ENCODE results near the gene BARX2.

BARX2 gene

DNA sequence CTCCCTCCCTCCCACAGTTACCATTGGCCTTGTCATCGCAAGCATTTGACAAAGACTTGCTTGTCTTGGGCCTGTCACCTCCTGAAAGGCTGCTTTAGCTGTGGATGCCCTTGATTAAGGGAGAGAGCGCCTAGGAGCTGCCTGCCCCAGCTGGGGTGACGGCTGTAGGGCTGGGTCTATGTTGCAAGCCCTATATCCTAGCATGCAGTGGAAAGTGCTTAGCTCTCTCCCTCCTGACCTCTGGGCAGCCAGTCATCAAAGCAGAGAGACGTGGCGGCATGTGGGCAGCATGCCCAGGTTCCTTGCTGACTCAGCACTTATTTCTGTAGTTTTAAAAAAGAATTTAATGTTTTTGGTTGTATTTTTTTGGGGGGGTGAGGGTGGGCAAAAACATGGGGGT, 75.9 kb downstream of the BARX2 start:
- ATAC-seq (replicated peaks): no peak
- Mint-ChIP-seq H3K27ac (no peak overlapping the region), H3K9me3 (peaks cover 0 to 4% of the 10 kb centered on the region in 2 donors), H3K4me3 (no peak overlapping the region), H3K27me3 (no peaks in the 10 kb centered on the region), H3K36me3 (no peaks in the 10 kb centered on the region), H3K4me1 (no peaks in the 10 kb centered on the region)
- DNase-seq: no peak

DNA sequence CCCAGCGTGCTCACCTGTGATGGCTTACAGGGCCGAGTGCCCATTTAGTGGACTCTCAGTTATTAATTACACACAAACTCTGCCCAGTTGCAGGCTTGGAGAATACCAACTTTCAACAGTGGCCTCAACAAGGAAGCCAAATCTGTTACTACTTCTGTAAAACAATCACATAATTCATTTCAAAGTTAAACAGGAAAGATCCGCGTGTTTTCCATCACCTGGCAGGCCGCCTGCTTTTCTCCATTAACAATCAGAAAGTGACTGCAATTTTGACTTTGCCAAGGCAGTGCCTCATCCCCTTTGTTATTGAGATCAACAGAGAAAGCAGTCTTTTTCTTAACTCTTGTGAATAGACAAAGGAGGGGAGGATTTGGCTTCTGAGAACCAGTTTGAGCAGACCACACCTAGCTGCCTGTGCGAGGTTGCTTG, 77.7 kb downstream of the BARX2 start:
- Mint-ChIP-seq H3K4me3 (no peak overlapping the region), H3K36me3 (no peaks in the 10 kb centered on the region), H3K4me1 (no peaks in the 10 kb centered on the region), H3K27me3 (peaks cover 0 to 5% of the 10 kb centered on the region in 2 donors), H3K27ac (no peak overlapping the region), H3K9me3 (peaks cover 0 to under 1% of the 10 kb centered on the region in 2 donors)
- no peak for ATAC-seq (replicated peaks)
- DNase-seq: no peak

DNA sequence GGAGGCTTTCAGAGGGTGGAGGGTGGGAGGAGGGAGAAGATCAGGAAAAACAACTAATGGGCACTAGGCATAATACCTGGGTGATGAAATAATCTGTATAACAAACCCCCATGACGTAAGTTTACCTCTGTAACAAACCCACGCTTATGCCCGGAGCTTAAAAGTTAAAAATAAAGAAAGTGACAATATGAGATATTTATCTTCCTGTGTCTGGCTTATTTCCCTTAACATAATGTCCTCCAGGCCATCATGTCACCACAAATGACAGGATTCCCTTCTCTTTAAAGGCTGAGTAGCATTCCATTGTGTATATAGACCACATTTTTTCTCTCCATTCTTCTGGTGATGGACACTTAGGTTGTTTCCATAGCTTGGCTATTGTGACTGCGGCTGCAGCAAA, 79.5 kb downstream of the BARX2 start:
- no peaks in the 10 kb centered on the region for H3K36me3 Mint-ChIP-seq
- no peak overlapping the region for H3K4me3 Mint-ChIP-seq
- peaks cover 0 to 5% of the 10 kb centered on the region in 2 donors for H3K27me3 Mint-ChIP-seq
- no peaks in the 10 kb centered on the region for H3K9me3 Mint-ChIP-seq
- no peaks in the 10 kb centered on the region for H3K4me1 Mint-ChIP-seq
- no peak overlapping the region for H3K27ac Mint-ChIP-seq
- DNase-seq (no peak), ATAC-seq (replicated peaks) (no peak)

DNA sequence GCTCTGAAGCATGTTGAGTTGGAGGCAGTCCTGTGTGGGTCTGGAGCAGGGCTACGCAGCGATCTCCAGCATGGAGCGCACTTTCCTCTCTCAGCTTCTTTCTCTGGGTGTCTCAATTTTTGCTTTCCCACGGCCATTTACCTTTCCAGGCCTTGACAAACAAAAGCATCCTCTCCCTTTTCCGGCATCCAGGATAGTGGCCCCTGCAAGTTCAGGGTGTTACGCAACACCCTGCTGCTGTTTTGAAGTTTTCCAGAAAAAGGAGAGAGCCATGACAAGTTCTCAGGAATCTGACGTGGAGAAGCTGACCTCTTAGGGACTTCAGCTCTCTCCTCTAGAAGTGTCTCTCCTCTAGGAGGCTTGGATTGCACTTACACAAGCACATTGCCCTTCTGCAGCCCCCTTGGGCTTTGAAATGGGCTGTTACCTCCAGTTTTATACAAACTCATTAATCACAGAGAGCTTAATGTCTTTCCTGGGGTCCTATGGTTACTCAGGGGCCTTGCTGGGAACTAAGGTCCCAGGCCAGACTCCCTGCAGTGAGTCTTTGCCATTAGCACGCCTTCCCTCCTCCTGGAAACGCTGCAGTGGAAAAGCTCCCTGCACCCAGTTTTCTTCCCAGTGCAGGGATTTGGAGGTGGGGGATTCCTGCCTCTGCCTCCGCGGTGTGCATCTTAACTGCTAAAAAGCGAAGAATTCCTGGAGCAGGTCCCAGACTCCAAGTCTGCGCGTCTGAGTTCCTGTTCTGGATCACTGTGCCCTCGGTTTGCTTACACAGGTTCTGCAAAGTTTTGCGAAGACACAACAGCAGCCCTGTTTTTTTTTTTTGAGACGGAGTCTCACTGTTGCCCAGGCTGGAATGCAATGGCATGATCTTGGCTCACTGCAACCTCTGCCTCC, 80.4 kb downstream of the BARX2 start:
- Mint-ChIP-seq H3K4me1 (no peaks in the 10 kb centered on the region), H3K36me3 (no peaks in the 10 kb centered on the region), H3K27me3 (peaks cover 0 to 5% of the 10 kb centered on the region in 2 donors), H3K4me3 (no peak overlapping the region), H3K9me3 (no peaks in the 10 kb centered on the region), H3K27ac (no peak overlapping the region)
- ATAC-seq (replicated peaks) (no peak), DNase-seq (no peak)

DNA sequence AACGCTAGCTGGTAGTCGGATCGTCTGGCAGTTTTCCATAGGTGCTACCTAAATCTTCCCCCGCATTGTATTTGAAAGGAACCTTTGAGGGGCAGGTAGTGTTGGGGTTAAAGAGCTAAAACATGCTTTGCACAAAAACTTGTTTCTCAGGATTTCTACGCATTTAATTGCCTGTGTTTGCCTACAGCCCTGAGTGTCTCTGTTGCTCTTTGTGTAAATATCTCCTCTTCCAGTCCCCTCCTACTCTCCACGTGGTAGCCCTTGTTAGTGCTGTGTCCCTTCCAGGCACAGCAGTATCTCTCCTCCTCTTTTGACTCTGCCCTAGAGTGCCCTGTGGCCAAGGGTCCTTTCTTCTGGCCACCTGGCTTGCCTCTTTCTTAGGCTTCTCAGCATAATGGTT, 81.7 kb downstream of the BARX2 start:
- no peaks in the 10 kb centered on the region for H3K4me1 Mint-ChIP-seq
- H3K27ac Mint-ChIP-seq: no peak overlapping the region
- no peaks in the 10 kb centered on the region for H3K36me3 Mint-ChIP-seq
- peaks cover 0 to 5% of the 10 kb centered on the region in 2 donors for H3K27me3 Mint-ChIP-seq
- H3K9me3 Mint-ChIP-seq: no peaks in the 10 kb centered on the region
- H3K4me3 Mint-ChIP-seq: no peak overlapping the region
- DNase-seq (no peak), ATAC-seq (replicated peaks) (no peak)

DNA sequence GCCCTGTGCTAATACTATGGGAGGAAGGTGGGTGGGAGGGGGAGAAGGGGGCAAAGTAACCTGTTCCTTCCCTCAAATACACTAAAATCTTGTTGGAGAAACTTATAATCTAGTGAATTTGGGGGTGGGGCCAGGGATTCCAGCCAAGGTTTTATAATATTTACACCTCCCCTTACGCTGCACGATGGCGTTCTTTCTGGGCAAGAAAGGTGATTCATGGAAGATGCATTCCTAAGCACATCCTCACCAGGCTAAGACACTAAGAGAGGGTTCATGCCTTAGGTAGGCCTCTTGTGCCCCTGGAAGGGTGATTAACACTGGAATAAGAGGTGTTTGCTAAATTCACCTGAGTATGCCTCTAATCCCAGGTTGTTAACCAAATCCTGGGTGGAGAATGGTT, 82.6 kb downstream of the BARX2 start:
- Mint-ChIP-seq H3K4me1 (no peaks in the 10 kb centered on the region), H3K36me3 (no peaks in the 10 kb centered on the region), H3K27me3 (peaks cover 2 to 5% of the 10 kb centered on the region in 2 donors), H3K4me3 (no peak overlapping the region), H3K9me3 (peaks cover 2 to 3% of the 10 kb centered on the region in 2 donors), H3K27ac (no peak overlapping the region)
- ATAC-seq (replicated peaks) (no peak), DNase-seq (no peak)

DNA sequence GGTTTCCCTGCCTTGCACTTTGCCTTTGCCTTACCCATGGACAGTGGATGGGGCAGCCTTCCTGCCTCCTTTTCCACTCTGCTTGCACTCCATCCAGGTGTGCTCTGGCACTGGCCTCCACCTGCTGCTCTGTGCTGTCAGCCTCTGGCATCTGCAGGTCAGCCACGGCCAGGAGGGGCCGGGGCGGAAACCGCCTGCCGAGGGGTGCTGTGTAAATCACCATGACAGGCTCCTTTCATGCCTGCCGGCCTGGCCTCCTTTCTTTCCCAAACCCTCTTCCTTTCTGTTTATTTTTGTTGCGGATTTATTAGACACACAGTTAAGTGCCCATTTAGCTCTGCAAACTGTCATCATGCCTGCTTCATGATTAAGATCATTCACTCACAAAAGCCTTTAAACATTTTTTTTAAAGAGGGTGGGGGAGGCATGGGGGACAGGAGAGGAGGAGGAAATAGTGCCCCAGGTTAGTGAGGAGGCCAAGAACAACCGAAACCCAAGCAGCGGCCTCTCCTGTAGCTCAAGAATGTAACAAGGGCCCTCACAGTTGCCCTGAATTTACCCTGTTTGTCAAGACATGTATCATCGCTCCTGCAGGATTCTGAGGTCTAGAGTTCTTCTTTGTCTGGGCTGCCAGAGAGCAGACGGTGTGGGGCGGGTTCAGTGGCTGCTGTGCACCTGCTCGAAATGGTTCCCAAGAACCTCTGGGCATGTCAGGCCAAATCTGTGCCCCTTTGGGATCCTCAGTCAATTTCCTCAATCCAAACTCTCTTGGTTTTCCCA, 83.3 kb downstream of the BARX2 start:
- Mint-ChIP-seq H3K27ac (no peak overlapping the region), H3K4me1 (no peaks in the 10 kb centered on the region), H3K36me3 (no peaks in the 10 kb centered on the region), H3K4me3 (no peak overlapping the region), H3K27me3 (peaks cover 5 to 9% of the 10 kb centered on the region in 2 donors), H3K9me3 (peaks cover 7 to 8% of the 10 kb centered on the region in 2 donors)
- DNase-seq (no peak), ATAC-seq (replicated peaks) (no peak)

DNA sequence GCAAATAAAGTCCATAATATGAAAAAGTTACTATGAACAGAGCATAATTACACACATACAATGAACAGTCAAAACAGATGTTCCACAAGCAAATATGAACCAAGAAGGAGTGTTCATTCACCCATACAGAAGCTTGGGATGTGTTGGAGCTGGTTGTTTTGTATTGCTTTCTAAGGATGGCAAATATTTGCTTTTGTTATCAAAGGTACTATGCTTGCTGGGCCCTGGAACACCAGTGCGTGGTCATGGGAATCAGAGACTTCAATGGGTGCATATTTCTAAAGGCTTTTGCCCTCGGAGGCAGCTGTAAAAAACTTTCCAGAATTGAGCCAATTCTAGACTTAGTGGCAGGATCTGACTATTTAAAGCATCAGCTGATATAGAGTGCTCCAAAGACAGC, 85.1 kb downstream of the BARX2 start:
- peaks cover 5 to 18% of the 10 kb centered on the region in 2 donors for H3K27me3 Mint-ChIP-seq
- ATAC-seq (replicated peaks): no peak
- no peak for DNase-seq
- no peak overlapping the region for H3K4me3 Mint-ChIP-seq
- H3K36me3 Mint-ChIP-seq: no peaks in the 10 kb centered on the region
- H3K4me1 Mint-ChIP-seq: no peaks in the 10 kb centered on the region
- H3K27ac Mint-ChIP-seq: no peak overlapping the region
- peaks cover 7 to 8% of the 10 kb centered on the region in 2 donors for H3K9me3 Mint-ChIP-seq

DNA sequence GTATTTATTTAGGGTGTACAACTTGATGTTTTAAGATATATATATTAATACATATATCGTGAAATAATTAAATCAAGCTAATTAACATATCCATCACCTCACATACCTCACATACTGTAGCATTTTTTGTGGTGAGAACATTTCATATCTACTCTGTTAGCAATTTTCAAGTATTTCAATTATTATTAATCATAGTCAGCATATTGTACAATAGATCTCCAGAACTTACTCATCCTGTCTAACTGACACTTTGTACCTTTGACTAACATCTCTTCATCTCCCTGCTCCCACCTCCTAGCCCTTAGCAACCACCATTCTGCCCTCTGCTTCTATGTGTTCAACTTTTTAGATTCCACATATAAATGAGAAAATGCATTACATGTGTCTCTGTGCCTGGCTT, 108.4 kb downstream of the BARX2 start:
- ATAC-seq (replicated peaks) (no peak), DNase-seq (no peak)
- Mint-ChIP-seq H3K36me3 (no peaks in the 10 kb centered on the region), H3K27ac (no peak overlapping the region), H3K27me3 (peaks cover 0 to 13% of the 10 kb centered on the region in 2 donors), H3K4me3 (no peak overlapping the region), H3K4me1 (no peaks in the 10 kb centered on the region), H3K9me3 (peaks cover 0 to 7% of the 10 kb centered on the region in 2 donors)

DNA sequence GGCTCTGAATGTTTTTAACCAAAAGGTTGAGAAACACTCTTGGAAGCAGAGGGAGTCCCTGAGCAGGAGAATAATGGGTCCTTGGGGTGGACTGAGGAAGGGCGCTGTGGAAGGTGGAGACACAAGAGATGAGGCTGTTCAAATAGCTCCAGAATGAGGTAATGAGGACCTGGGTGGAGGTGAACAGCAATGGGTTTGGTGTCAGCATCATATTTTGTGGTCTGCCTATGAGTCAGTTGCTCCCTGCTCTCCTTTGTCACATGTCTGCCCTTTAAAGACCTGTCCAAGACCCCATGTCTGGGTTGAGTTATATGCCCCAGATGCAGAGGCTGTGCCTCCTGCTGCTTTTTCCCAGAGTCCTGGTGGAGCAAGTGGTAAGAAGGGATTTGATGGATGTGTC, 113.6 kb downstream of the BARX2 start:
- no peak overlapping the region for H3K4me3 Mint-ChIP-seq
- no peak for ATAC-seq (replicated peaks)
- peaks cover 8 to 13% of the 10 kb centered on the region in 2 donors for H3K27me3 Mint-ChIP-seq
- H3K27ac Mint-ChIP-seq: no peak overlapping the region
- no peak for DNase-seq
- no peaks in the 10 kb centered on the region for H3K36me3 Mint-ChIP-seq
- peaks cover 0 to 6% of the 10 kb centered on the region in 2 donors for H3K9me3 Mint-ChIP-seq
- H3K4me1 Mint-ChIP-seq: no peaks in the 10 kb centered on the region

DNA sequence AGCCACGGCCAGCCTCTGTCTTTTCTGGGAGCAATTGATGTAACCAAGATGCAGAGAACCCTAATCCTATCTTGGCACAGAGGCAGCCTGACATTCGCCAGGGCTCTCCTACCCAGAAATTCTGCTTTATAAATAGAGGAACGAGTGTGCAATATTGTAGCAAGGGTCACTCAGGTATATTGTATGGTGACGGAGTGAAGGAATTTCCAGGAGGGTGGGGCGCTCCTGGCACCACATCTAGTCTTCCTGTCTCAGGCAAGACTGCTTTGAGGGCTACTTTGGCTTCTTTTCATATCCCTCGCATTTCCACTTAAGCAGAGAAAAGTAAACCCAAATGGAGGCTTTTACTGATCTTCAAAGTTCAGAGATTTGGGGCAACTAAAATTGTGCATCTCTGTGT, 114.4 kb downstream of the BARX2 start:
- H3K36me3 Mint-ChIP-seq: peaks cover 0 to 3% of the 10 kb centered on the region in 2 donors
- DNase-seq: no peak
- H3K4me3 Mint-ChIP-seq: no peak overlapping the region

DNA sequence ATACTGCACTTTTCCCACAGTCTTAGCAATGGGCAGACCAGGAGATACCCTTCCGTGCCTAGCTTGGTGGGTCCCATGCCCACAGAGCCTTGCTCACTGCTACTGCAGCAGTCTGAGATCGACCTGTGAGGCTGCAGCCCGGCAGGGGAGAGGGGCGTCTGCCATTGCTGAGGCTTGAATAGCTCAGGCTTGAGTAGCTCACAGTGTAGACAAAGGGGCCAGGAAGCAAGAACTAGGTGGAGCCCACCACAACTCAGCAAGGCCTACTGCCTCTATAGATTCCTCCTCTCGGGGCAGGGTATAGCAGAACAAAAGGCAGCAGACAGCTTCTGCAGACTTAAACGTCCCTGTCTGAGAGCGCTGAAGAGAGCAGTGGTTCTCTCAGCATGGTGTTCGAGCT, 118.1 kb downstream of the BARX2 start:
- Mint-ChIP-seq H3K4me3 (no peak overlapping the region), H3K36me3 (peaks cover 0 to 3% of the 10 kb centered on the region in 2 donors), H3K9me3 (peaks cover 0 to 8% of the 10 kb centered on the region in 2 donors), H3K4me1 (no peaks in the 10 kb centered on the region), H3K27ac (no peak overlapping the region), H3K27me3 (peaks cover under 1 to 8% of the 10 kb centered on the region in 2 donors)
- no peak for ATAC-seq (replicated peaks)
- DNase-seq: no peak

More for the DNA sequence above, 114.4 kb downstream of the BARX2 start:
- H3K27ac Mint-ChIP-seq: no peak overlapping the region
- no peaks in the 10 kb centered on the region for H3K4me1 Mint-ChIP-seq
- peaks cover 8 to 13% of the 10 kb centered on the region in 2 donors for H3K27me3 Mint-ChIP-seq
- H3K9me3 Mint-ChIP-seq: peaks cover 0 to 9% of the 10 kb centered on the region in 2 donors
- ATAC-seq (replicated peaks): no peak

Measured in stimulated activated naive B cell treated with anti-CD40 and anti-IgM and Interleukin-4, amounts not matched to agents 10 μg/mL and 1 μg/mL and 100 μg/mL, for 72 hours (primary cell).